Activated CD4-positive, alpha-beta T cell treated with anti-CD3 and anti-CD28 coated beads, Interleukin-2, amount 50 U/mL, for 24 hours (primary cell): ENCODE measurements around the gene CD4.
A peak's percentile ranks its signal among the peaks of the same experiment; 100 is the strongest.
"Not testable (repeated sequence)": the region's sequence is repeated elsewhere in the genome, so short reads cannot be mapped to it uniquely, and the experiment has no call there.

Experiments
- DNase-seq, 2 donors: peaks; one replicate each; pipeline ENCODE4 v3.0.0-alpha.2; 2020; ENCODE audit warnings: low read depth in 1 of 2, low spot score in 1 of 2

Gene CD4

DNA sequence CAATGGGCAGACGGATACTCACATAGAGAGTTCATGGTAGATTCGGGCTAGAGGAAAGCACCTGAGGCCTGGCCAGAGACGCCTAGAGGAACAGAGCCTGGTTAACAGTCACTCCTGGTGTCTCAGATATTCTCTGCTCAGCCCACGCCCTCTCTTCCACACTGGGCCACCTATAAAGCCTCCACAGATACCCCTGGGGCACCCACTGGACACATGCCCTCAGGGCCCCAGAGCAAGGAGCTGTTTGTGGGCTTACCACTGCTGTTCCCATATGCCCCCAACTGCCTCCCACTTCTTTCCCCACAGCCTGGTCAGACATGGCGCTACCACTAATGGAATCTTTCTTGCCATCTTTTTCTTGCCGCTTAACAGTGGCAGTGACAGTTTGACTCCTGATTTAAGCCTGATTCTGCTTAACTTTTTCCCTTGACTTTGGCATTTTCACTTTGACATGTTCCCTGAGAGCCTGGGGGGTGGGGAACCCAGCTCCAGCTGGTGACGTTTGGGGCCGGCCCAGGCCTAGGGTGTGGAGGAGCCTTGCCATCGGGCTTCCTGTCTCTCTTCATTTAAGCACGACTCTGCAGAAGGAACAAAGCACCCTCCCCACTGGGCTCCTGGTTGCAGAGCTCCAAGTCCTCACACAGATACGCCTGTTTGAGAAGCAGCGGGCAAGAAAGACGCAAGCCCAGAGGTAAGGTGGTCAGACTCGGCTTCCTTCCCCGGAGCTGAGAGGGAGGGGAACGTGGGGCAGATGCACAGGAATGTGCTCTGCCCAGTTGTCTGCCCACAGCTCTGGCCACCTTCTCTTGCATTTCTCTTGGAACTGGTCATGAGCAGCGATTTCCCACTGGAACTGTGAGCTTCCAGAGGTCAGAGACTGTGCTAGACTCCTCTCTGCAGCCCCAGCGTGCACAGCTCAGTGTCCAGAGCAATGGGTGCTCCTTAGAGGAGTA, at the start of gene CD4:
Gene CD4 (plus strand): TSS at position 557 of the 953 bp plus-strand sequence. CDS start 10,611 bp downstream, outside the sequence.
- peak in 1 of 2 donors; percentile 78 for DNase-seq

DNA sequence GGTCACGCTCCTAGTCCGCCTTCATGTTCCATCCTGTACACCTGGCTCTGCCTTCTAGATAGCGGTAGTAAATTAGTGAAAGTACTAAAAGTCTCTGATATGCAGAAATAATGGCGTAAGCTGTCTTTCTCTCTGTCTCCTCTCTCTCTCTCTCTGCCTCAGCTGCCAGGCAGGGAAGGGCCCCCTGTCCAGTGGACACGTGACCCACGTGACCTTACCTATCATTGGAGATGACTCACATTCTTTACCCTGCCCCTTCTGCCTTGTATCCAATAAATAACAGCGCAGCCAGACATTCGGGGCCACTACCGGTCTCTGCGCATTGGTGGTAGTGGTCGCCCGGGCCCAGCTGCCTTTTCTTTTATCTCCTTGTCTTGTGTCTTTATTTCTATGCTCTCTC, 47.2 kb upstream of the CD4 start:
- DNase-seq, result not testable (repeated sequence)

DNA sequence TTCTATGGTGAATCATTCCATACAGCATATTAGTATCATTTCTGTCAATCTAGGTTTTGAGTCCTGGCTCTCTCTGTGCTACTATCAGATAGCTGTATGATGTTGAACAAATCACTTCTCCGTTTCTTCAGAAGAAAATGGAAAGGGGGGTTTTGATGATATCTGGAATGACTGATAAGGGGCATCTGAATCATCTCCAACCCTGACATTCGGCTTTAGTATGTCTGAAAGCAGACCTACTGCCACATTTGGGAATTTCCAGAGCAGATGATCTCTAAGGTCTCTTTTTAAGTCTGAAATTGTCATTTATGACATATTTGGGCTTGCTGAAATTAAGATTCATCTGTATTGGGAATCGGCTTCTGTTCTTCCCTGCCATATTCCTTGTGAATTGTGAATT, 46.5 kb upstream of the CD4 start:
- no peak for DNase-seq

DNA sequence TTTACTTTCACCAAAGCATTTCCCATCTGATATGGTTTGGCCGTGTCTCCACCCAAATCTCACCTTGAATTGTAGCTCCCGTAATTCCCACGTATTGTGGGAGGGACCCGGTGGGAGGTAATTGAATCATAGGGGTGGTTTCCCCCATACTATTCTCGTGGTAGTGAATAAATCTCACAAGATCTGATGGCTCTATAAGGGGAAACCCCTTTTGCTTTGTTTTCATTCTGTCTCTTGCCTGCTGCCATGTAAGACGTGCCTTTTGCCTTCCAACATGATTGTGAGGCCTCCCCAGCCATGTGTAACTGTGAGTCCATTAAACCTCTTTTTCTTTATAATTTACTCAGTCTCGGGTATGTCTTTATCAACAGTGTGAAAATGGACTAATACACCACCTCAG, 46.0 kb upstream of the CD4 start:
- not testable (repeated sequence) for DNase-seq

DNA sequence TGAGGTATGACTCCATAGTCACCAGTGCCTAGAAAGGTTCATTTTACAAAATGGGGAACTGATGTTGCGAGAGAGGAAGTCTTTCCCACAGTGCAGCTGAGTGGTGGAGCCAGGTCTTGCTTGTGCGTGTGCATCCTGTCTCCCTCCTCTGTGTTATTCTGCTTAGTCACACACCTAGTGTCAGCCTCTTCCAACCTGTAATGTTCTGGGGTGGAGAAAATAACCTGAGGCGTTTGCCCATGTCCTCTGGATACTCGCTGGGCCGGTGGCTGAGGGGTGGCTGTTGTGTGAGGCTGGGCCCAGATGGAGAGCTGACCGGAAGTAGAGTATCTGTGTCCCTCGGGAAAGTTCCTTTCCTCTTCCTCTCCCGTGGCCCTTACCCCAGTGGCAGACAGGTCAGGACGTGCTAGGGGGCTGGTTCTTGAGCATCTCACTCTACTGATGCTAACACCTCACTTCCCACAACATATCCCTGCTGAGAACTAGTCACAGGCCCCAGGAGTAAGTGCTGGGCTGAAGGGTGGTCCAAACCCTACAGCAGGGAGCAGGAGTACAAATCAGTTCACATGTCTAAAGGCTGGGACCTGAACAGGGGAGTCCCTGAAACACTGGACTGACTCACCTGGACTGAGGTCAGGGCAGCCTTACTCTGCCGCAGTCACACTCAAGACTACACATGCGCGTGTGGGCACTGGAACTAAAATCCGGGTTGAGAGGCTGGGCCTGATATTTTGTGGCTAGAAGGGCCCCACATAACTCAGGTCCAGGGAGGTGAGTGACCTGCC, 43.4 kb upstream of the CD4 start:
- no peak for DNase-seq

DNA sequence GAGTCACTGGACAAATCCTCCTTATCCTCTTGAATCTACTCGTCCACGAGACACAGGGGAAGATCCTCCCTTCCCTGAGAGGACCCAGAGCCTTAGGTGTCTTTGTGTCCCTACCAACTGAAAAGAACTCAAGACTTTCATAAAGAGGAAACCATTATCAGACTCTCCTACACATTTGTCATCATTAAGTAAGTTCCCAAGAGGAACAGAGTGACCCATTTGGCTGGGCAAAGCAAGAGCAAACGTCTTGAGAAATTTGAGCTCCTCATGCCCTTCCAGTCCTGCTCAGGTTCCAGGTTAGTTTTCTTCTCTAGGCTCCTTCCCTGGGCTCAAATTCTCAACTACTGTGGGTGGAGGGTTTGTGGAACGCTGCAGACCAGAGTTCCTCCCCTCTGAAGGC, 42.1 kb upstream of the CD4 start:
- DNase-seq, result no peak

DNA sequence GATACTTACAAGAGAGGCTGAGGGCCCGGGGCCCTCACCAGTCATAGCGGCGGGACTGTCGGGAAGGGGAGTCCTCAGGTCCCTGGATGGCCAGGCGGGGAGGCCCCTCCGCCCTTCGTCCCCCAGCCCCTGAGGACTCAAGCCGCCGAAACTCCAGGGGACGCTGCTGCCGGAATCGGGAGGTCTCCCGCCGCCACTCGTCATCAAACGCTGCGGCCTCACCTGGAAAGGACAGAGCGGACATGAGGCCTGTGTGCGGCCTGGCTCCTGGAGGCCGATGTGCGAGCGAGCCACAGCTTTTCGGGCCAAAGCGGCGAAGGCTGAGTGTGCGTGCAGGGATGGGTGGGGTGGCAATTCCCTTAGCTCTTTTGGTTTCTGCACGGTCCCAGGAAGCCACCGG, 40.6 kb upstream of the CD4 start:
- DNase-seq, result no peak

DNA sequence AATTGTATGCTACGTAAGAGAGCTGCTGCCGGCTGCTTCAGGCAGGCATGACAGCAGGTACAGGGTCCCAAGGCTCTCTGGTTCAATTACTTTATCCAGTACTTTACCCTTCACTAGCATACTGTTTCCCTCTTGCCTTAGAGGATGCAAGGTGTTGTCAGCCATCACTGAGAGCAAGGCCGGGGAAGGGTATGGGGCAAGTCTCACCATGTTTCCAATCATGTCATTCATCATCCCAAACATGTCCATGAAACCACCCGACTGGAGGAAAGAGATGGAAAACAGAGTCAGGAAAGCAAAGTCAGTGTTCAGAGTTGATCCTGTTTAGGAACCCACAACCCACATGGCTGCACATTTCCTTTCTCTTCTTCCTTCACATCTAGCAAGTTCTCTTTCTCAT, 38.8 kb upstream of the CD4 start:
- no peak for DNase-seq

DNA sequence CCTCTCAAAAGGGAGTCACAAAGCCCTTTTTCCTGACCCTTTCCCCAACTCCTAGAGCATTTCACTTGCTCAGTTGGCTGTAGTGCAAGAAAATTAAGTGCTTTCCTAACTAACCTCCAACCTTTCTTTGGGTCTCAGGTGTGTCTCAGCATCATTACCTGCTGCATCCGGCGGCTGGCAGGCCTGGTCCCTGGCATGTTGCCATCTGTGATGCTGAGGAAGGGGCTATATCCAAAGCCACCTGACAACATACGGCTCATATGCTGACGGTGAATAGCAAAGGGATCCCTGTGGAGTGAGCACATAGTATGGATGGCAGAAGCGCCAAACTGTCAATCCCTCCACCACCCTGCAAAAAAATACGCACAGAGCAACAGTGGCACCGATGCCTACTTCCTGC, 37.6 kb upstream of the CD4 start:
- DNase-seq, result no peak

DNA sequence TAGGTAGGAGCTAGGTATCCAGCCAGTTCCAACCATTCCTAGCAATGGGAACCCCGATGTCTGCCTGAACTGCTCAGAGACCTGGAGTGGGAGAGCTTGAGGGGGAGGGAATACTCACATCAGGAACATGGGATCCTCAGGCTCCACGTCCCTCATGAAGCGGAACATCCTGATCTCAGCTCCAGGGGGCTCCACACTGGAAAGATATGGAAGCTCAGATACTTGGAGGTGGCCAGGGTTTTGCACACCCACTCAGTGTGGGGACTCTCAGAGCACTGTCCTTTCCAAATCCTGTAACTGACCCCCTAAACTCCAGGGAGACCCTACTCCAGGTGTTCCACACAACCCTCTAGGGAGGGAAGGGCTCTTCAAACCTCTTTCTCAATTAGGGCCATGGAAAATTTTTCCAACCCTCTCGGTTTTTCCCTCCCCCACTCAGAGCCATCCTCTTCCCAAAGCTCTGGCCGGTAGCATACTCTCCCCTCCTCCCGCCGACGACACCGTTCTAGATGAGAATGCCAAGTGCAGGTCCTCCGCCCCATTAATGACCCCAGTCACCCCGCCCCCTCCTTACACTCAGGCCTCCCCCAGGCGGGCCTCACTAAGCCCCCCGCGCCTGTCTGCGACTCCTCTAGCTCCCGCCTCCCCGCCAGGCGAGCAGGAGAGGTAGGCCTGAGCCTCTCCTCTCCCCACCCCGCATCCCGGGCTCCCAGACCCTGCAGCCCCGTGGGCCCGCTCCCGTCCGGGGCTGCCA, 37.0 kb upstream of the CD4 start:
- DNase-seq, result no peak

DNA sequence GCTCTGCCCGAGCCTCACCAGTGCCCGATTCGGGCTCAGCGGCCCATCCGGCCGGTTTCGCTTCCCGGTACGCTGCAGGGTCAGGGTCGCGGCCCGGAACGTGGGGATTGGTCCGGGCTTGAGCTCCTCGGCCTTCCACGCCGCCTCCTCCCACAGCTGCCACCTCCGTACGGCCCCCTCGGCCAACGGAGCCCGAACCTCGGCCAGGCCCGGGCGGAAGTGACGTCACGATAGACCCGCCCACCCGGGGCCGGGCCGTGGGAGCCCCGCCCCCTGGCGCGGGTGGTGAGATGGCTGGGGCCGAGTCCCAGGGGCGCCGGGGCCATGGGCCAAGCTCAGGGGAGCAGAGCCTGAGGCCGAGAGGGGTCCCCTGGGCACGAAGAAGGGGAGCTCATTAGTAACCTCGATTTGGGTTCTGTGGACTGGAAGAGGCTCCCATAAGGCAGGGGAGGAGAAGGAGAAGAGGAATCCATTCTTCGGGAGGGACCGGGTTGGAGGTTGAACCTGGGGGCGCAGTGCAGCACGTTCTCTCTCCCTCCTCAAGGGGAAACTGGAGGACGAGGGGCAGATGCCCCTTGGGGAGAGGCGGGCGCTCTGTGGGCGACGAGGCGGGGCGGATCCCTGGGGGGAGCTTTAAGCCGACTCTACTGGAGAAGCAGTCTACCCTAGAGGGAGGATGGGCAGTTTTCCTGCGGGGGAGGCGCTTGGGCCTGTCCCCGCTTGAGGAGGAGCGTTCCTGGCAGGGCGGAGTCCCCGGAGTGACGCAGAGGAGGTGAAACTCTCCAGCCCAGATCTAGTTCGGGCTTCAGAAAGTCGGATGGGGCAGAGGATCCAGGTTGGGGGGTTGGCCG, 36.2 kb upstream of the CD4 start, which contains the start of gene MLF2:
Gene MLF2 (minus strand): TSS at position 221 of the 851 bp plus-strand sequence. CDS start 807 bp downstream, outside the sequence.
- peak; percentile 96 to 98 for DNase-seq

DNA sequence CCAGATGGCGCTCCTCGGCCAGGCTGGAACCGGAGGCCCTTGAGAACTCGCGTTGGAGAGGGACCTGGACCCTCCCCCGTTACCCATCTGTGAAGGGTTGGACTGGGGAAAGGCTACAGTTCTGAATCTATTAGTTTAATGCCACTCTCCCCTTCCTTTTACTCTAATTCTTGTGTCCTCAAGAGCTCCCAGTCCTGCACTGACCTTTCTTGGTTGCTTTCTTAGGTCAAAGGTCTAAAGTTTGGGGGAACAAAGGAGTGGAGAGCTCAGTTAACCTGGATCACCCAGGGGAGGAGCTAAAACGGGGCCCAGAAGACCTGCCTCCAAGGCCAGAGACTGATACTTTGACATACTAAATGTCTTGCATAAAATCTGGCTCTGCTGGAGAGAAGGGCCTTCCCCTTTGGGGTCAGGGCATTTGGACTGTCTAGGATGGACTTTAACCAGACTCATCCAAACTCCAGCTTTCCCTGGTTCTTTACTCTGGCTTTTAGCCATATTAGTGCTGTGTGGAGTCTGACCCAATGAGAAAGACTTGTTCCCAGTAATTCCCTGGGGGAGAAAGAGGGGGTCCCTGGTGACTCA, 35.5 kb upstream of the CD4 start:
- no peak for DNase-seq

DNA sequence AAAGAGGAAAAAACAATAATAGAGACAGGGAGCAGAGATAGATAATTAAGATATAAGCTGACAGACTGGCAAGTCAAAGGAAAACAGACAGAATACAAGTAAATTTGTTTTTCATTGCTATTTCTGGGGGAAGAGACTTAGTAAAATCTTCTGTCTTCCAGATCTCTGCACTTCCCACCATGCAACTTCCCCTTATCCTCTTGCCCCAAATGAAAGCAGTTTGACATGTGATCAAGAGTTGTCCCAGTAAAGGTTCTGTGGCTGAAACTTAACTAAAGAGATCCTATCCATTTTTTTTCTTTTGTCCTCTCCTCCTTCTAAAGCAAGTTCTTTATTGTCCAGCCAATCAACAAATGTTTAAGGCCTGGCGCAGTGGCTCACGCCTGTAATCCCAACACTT, 34.9 kb upstream of the CD4 start:
- no peak for DNase-seq

DNA sequence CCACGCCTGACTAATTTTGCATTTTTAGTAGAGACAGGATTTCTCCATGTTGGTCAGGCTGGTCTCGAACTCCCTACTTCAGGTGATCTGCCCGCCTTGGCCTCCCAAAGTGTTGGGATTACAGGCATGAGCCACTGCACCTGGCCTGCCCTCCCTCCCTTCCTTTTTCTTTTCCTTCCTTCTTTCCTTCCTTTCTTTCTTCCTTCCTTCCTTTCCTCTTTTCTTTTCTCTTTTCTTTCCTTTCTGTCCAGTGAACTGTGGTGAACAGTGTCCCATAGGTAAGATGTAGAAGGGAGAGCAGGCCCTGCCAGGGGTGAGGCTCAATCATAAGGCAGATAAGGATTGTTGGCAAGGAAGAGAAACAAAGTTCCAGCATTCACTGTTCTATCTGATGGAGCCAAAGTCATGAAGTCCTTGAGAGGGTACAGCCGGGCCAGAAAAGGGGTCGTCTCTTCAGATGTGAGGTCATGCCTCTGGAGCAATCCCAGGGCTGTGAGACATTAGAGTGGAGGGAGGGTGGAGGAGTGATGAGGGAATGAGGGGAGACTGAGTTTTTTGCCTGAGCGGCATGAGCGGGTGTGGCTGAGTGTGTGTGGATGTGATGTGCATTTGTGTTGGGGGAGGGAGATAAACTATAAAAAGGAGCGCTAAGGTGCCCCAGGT, 32.2 kb upstream of the CD4 start:
- no peak for DNase-seq

DNA sequence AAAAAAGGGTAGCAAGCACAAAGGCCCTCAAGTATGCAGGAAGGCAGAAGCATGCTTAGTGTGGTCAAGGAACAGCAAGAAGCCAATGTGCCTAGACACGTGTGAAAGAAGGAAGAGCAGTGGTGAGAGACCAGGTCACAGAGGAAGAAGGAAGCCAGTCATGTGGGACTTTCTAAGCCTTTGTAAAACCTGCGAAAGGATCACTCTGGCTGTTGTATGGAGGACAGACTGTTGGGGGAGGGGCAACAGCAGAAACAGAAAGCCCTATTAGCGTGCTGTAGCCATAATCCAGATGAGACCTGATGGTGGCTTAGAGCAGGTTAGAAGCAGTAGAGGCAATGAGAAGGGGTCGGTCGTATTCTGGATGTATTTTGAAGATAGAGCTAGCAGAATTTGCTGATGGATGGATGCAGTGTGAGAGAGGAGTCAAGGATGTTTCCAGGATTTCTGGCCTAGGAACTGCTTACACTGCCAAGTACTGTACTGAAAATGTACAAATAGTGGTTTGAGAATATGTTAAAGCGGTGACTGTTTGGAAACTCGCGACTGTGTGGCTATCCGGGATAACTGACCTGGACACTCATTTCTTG, 30.7 kb upstream of the CD4 start:
- no peak for DNase-seq

DNA sequence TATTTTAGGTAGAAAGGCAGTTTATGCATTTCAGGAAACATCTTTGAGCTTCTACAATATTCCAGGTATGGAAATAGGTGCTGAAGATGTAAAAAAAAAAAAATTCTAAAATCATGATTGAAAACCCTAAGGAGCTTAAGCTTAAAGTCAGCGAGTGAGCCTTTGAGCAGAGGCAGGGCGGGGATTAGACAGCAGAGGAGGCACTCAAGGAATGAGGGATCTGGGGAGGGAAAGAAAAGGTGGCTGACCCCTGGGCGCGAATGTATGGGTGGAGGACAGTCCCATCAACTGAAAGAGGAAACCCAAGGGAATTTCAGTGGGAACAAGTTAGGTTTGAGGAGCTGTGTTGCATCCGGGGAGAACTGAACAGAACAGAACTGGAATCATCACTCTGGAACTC, 29.6 kb upstream of the CD4 start:
- DNase-seq, result no peak

DNA sequence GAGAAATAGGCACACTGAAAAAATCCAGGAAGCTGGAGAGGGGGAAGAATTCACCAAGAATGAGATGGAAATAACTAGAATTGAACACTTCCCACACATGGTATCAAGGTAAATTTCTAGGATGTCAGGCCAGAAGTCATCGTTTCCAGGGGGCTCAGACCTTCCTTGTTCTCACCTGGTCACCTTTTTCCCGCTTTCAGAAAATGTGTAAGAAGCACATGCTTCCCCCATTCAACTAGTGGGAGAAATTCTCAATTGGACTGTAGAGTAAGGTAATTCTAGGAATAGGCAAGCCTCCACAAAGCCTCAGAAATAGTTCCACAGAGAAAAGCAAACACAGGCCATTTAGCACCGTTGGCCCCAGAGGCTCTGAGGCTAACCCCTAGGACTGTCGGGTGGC, 25.9 kb upstream of the CD4 start:
- no peak for DNase-seq

DNA sequence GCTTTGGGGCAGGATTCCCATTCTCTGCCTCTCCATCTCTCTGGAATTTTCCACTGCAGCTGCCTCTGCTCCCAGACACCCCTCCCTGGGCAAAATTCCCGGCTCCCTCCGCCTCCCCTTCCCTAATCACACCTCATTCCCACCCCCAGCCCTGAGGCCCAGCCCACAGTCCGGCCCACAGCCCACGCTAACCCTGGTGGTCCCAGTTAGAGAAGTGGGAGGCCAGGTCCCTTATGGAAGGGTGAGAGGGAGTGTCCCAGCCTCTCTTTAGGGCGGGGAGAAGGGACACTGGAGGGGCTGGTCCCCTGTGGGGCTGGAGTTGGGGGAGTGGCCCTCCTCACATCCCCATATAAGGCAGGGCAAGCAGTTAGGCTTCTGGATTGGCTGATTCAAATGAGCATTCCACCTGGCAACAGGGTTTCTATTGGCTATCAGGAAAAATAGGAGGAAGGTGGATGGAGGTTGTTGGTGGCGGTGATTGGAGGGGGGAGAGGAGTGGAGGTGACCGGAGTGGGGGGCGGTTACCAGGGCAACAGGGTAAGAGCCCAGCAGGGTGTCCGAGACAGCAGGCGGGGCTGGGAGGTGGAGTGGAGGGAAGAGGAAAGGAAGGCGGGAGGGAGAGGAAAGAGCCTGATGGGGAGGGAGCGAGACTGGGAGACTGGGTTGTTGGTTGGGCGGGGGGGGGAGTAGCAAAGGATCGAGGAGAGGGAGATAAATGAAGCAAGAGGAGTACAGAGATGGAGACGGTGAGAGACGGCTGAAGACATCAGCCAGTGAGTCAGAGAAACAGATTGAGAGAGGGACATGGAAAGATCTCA, 25.1 kb upstream of the CD4 start:
- DNase-seq, result no peak
